GM19467 (cell line): Measurements from ENCODE around the gene CYP2D6.

ENCODE experiments used
- ATAC-seq: cut with Tn5 transposase; IDR thresholded peaks from one replicate; pipeline ENCODE4 v1.9.1; 2021; ENCODE audit warnings: mild to moderate bottlenecking, moderate library complexity; ENCODE audit not compliant: unreplicated experiment

CYP2D6 gene

DNA sequence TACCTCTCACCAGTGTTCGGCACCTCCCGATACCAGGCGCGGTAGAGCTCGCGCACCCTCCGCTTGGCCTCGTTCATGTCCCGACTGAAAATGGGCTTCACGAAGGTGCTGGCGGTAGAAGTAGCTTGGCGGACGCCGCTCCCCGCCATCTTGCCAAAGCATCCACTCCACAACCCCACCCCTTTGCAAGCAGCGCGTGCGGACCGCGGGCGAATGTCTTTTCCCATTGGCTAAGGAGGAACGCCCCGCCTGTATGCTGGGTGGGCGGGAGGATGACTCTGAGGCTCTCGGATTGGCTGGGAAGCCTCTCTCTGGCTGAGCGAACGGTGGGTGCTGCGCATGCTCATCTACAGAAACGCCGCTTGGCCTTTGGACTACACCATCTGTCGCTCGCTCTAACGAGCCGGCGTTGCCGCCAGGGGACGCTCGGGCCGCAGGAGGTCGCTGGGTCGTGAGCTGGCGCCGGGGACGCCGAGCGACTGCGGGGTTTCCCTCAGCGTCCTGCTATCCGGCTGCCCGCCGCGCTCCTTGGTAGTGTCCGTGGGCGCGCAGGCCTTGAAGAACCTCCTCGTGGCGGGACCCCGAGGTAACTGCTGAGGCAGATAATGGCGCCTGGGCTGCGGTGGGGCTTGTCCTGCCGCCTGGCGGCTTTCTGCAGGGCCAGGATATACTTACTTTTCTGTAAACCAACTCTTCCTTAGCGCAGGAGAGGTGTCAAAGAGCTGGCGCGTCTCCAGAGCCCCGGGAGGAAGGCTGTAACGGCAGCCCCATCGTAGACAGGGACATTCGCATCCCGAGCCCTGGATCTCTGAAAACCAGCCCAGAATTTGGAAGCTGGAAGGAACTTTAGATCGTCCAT, 39.8 kb downstream of the CYP2D6 start, which contains the start of gene NDUFA6:
NDUFA6 (minus strand) TSS at position 177 of the 859 bp plus-strand sequence; CDS start at position 149, 28 bp downstream.
- peak; percentile 92 for ATAC-seq

DNA sequence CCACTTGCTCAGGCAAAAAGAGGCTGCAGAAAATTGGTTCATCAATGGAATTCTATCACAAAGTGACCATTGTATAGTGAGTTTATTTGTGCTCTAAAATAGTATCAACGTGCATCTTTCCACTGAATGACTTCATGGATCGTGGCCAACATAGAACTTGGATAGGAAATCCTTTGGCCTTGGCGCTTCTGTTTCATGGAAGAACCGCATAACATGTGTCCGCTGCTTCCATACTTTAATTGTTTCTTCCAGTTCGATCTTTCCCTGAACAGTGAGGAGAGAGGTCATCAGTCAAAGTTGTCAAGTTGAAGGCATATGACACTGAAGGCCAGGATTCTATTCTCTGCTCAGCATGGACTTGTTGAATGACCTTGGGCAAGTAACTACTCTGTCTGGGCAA, 44.6 kb downstream of the CYP2D6 start:
- no peak for ATAC-seq

DNA sequence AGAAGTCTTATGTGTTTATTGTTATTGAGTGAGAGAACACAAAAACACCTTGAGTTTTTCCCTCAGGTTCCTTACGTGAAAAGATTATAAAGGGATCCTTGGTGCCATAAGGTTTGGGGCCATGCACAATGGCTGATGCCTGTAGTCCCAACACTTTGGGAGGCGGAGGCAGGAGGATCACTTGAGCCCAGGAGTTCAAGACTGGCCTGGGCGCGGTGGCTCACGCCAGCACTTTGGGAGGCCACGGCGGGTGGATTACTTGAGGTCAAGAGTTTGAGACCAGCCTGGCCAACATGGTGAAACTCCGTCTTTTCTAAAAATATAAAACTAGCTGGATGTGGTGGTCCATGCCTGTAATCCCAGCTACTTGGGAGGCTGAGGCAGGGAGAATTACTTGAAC, 45.7 kb downstream of the CYP2D6 start:
- ATAC-seq: no peak

DNA sequence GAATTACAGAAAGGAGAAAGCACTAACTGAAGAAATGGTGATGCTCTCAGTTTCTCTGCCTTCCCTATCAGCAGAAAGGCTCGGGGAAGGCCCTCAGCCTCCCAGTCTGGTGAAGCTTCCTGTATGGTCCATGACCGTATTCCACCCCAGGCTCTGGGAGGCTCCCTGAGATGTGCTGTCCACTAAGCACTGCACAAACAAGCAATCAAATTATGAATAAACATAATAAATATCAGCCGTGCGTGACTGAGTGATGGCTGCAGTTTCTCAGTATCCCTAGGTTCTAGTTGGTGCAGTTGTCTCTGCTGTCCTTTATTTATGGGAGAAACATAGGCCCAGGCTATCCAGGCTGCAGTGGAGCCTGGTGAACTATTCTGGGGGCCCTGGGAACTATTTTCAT, 47.5 kb downstream of the CYP2D6 start:
- no peak for ATAC-seq

DNA sequence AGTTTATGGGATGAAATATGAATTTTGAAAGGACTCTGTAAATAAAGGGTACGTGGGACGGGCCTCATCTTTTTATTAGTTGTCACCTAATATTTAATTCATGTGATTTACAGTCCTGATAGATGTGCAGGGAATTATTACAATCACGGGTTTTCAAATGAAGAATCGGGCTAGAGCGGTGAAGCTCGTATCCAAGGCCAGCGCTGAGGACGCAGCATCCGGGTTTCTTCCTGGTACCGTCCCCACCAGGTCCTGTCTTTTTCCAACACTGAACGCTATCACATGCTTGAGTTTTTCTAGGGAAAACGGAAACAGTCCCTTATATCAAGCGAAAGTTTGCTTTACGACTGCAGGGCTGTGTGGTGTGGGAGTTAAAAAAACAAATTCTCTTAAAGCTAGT, 50.3 kb downstream of the CYP2D6 start:
- ATAC-seq: no peak

DNA sequence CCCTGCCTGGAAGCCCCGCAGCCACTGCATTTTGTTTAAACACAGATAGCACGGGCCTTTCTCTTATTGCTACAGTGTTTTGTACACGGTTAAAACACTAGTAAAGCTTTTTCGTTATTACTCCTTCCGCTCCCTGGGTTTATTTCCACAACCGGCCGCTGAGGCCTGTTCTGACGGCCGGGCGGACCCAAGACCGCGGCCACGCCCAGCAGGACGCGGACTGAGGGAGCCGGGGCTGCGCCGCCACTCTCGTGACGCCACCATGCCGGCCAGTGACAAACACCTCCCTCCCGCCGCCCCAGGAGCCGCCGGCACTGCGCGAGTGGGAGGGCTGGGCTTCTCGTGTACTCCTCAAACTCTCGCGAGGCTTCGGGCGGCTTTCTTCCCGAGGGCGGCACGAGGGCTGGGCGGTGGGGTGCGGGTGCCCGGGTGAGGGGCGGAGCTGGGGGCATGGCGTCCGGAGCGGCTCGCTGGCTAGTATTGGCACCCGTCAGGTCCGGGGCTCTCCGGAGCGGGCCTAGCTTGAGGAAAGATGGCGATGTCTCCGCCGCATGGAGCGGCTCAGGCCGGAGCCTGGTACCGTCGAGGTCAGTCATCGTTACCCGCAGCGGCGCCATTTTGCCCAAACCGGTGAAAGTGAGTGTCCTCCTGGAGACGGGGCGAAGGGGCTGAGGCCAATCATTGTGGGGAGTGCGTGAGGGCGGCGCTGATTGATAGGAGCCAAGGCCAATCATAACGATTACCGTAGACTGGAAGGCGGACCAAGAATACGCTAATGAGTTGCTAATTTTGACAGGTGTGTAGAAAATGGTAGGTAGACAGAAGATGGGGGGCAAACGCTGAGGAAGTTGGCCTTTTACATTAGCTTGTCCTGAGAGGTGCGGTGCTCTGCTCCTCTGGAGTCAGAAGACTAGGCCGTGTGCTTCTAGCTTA, 51.0 kb downstream of the CYP2D6 start, which contains the start of gene SMDT1:
SMDT1 (plus strand) TSS at position 382 of the 933 bp plus-strand sequence; CDS start at position 451, 69 bp downstream.
- ATAC-seq: peak; percentile 81

DNA sequence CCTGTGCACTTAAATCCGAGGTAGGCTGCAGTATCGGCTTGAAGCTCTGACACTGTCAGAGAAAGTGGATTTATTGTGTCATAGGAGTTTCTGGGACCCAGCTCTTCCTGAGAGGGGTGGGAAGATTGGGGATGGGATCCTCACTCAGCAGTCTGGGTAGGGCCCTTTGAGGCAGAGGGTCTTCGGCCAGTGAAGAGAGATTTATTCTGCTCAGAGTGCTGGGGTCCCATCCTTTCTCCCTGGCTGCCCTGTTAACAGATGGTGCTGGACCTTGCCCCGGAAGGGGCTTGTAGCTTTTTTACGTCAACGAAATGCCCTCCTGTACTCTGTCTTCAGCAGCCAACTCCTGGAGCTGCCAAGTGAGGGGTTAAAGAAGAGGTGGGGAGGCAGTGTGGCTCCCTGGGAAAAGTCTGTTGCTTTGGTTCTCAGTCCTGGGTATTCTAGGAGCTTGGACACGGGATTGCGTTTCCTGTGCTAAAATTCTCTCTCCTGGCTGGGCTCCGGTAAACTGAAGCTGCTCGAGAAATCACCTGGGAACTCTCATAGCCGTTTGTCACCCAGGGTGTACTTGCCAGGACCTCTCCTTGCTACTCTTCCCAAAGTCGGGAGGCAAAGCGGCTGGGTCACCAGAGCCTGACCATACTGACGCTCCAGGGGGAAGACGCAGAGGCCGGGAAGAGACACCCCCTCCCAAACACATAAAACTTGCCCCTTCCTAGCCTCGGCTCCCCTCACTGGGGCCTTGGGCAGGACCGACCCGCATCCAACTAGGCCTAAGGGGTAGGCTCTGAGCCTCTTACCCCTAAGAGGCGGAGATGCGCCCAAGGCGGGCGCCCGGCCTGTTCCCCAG, 51.9 kb downstream of the CYP2D6 start:
- no peak for ATAC-seq

DNA sequence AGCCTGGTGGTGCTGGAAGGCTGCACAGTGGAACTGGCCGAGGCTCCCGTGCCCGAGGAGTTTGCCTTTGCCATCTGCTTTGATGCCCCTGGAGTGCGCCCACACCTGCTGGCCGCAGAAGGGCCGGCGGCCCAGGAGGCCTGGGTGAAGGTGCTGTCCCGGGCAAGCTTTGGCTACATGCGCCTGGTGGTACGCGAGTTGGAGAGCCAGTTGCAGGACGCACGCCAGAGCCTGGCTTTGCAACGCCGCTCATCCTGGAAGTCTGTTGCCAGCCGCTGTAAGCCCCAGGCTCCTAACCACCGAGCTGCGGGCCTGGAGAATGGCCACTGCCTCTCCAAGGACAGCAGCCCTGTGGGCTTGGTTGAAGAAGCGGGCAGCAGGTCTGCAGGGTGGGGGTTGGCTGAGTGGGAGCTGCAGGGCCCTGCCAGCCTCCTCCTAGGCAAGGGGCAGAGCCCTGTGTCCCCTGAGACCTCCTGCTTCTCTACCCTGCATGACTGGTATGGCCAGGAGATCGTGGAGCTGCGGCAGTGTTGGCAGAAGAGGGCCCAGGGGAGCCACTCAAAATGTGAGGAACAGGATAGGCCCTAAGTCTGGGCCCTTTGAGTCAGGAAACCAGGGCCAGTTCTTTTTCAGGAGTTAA, 53.0 kb downstream of the CYP2D6 start:
- no peak for ATAC-seq

DNA sequence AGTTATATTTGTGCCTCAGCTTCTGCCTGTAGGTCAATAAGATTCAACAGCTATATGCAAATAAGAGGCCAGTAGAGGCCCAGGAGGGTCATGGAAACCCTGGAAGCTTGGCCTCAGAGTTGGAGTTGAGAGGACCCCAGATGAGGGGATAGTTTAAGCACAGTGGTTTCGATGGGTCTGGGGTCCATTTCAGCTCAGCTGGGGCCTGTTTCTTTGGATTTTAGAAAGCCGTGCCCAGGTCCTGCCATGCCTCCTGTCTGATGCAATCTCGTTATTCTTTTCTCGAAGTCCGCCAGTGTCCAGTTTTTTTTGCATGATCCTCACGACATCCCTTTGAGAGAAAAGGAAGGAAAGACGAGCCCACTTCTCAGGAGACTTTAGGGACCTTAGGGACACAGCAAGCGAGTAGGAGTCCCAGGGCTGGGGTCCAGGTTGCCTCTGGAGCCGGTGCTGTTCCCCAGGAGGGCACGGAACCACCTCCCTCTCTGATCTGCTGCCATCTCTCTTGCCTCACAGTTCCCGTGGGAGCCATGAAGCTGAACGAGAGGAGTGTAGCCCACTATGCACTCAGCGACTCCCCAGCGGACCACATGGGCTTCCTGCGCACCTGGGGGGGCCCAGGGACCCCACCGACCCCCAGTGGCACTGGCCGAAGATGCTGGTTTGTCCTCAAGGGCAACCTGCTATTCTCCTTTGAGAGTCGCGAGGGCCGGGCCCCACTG, 53.7 kb downstream of the CYP2D6 start:
- no peak for ATAC-seq
